SK-N-SH (cell line): ENCODE measurements around the gene ITSN1. TPM values are rescaled to one million over a fixed set of nuclear protein-coding genes. Genes with fewer than 3 reads are reported as not detected.

Experiments used
- CTCF ChIA-PET: fragments of 300-600, 350-600 bp; formaldehyde crosslinking; extraction: SDS; loops from one replicate; lab custom pipeline; 2021; lab: Yijun Ruan, JAX
- POLR2A ChIA-PET: fragments of 350-600 bp; sonication (Branson Sonifier 250); formaldehyde crosslinking; extraction: SDS; loops from one replicate; lab custom pipeline; 2020; ENCODE audit warnings: antibody characterized with exemption, inconsistent platforms; lab: Yijun Ruan, JAX
- DNase-seq: peaks from one replicate; pipeline ENCODE4 v3.0.0; 2012
- H2AFZ ChIP-seq: fragments of 200-600 bp; sonication (generic); 2 replicates; pipeline ENCODE4 v1.8.1; 2016; ENCODE audit warnings: antibody characterized with exemption, mild to moderate bottlenecking, low read depth
- H3F3A ChIP-seq: fragments of 200-600 bp; sonication (generic); replicated peaks from 2 replicates; pipeline ENCODE3; 2016; ENCODE audit warnings: antibody characterized with exemption, mild to moderate bottlenecking; ENCODE audit not compliant: insufficient read depth
- H3K27ac ChIP-seq, 2 experiments: fragments of 200-500 bp in 1 of 2; fragments of 200-600 bp in 1 of 2; sonication (Bioruptor generic) in 1 of 2; sonication (generic), shearing (Covaris generic) in 1 of 2; 2 replicates each; pipeline versions ENCODE4 v1.5.1 to v1.6.1; 2014 to 2016; ENCODE audit warnings: low read depth in 2 of 2, inconsistent platforms in 1 of 2, low read length in 1 of 2, mild to moderate bottlenecking in 1 of 2, mixed read lengths in 1 of 2
- H3K27me3 ChIP-seq: fragments of 200-600 bp; sonication (generic), shearing (Covaris generic); 2 replicates; pipeline ENCODE4 v1.6.1; 2016; ENCODE audit warnings: mixed run types; ENCODE audit not compliant: insufficient read depth
- H3K36me3 ChIP-seq, 2 experiments: fragments of 200-500 bp in 1 of 2; fragments of 200-600 bp in 1 of 2; sonication (Bioruptor generic) in 1 of 2; sonication (generic) in 1 of 2; replicated peaks in 1 of 2; 2 replicates each; pipeline versions ENCODE3 to v1.5.1; 2014 to 2016; ENCODE audit warnings: low read length in 1 of 2, mild to moderate bottlenecking in 1 of 2; ENCODE audit not compliant: insufficient read depth in 2 of 2, control insufficient read depth in 1 of 2
- H3K4me1 ChIP-seq, 2 experiments: fragments of 200-500 bp in 1 of 2; fragments of 200-600 bp in 1 of 2; sonication (Bioruptor generic) in 1 of 2; sonication (generic), shearing (Covaris generic) in 1 of 2; 2 replicates each; pipeline versions ENCODE4 v1.5.1 to v1.6.1; 2014 to 2016; ENCODE audit warnings: low read depth in 1 of 2, low read length in 1 of 2, mixed run types in 1 of 2; ENCODE audit not compliant: insufficient read depth in 2 of 2, control insufficient read depth in 1 of 2
- H3K4me2 ChIP-seq: fragments of 200-600 bp; sonication (generic), shearing (Covaris generic); 2 replicates; pipeline ENCODE4 v1.6.1; 2017; ENCODE audit warnings: mixed run types
- H3K4me3 ChIP-seq, 2 experiments: fragments of 200-500 bp in 1 of 2; fragments of 200-600 bp in 1 of 2; sonication (Bioruptor generic) in 1 of 2; sonication (generic), shearing (Covaris generic) in 1 of 2; 2 replicates each; pipeline versions ENCODE4 v1.5.1 to v1.8.1; 2014 to 2016; ENCODE audit warnings: low read depth in 2 of 2, inconsistent platforms in 1 of 2, low read length in 1 of 2, mild to moderate bottlenecking in 1 of 2, mixed read lengths in 1 of 2, moderate library complexity in 1 of 2
- H3K79me2 ChIP-seq: fragments of 200-600 bp; sonication (generic); 2 replicates; pipeline ENCODE4 v1.8.1; 2017; ENCODE audit warnings: mild to moderate bottlenecking; ENCODE audit not compliant: insufficient read depth
- H3K9ac ChIP-seq: fragments of 200-600 bp; sonication (generic); 2 replicates; pipeline ENCODE4 v1.6.1; 2017; ENCODE audit warnings: mixed run types
- H3K9me2 ChIP-seq: fragments of 200-600 bp; sonication (generic); 2 replicates; pipeline ENCODE4 v1.6.1; 2017; ENCODE audit warnings: mixed run types
- H3K9me3 ChIP-seq: fragments of 200-600 bp; sonication (generic); 2 replicates; pipeline ENCODE4 v1.6.1; 2017; ENCODE audit warnings: mixed run types, mild to moderate bottlenecking, moderate library complexity
- H4K20me1 ChIP-seq: fragments of 200-600 bp; sonication (generic); 2 replicates; pipeline ENCODE4 v1.6.1; 2017; ENCODE audit warnings: mild to moderate bottlenecking, mixed run types; ENCODE audit not compliant: insufficient read depth
- ELF1 ChIP-seq: IDR thresholded peaks from 2 replicates; pipeline ENCODE4 v1.4.0; 2012
- EP300 ChIP-seq, 2 experiments: IDR thresholded peaks; 2 replicates each; pipeline versions ENCODE4 v1.4.0 to v1.6.1; 2012; ENCODE audit warnings: borderline replicate concordance in 1 of 2, low read depth in 1 of 2, low read length in 1 of 2
- EZH2phosphoT487 ChIP-seq: fragments of 200-600 bp; sonication (generic); IDR thresholded peaks from 2 replicates; pipeline ENCODE4 v1.6.1; 2017; ENCODE audit warnings: low read depth, mixed run types, mild to moderate bottlenecking, antibody characterized with exemption, moderate library complexity, borderline replicate concordance
- FOXJ3 ChIP-seq: sonication (generic); formaldehyde crosslinking; IDR thresholded peaks from 2 replicates; pipeline ENCODE4 v1.5.1; 2020; ENCODE audit warnings: mild to moderate bottlenecking, missing genetic modification reagents
- FOXM1 ChIP-seq: IDR thresholded peaks from 2 replicates; pipeline ENCODE4 v1.4.0; 2012; ENCODE audit warnings: low read depth, mild to moderate bottlenecking
- GABPA ChIP-seq: IDR thresholded peaks from 2 replicates; pipeline ENCODE4 v1.4.0; 2012; ENCODE audit warnings: low read depth, mild to moderate bottlenecking
- GATA2 ChIP-seq: sonication (generic); formaldehyde crosslinking; IDR thresholded peaks from 2 replicates; pipeline ENCODE4 v1.5.0; 2020; ENCODE audit warnings: mild to moderate bottlenecking, missing genetic modification reagents
- MEF2A ChIP-seq: IDR thresholded peaks from 2 replicates; pipeline ENCODE4 v1.4.0; 2012; ENCODE audit warnings: low read depth, borderline replicate concordance
- MXI1 ChIP-seq: IDR thresholded peaks from 2 replicates; pipeline ENCODE4 v1.6.1; 2012; ENCODE audit warnings: mild to moderate bottlenecking, low read depth, low read length, improper control_type of control experiment
- NRF1 ChIP-seq: IDR thresholded peaks from 2 replicates; pipeline ENCODE4 v1.6.1; 2012; ENCODE audit warnings: low read depth, mild to moderate bottlenecking, low read length
- RAD21 ChIP-seq: IDR thresholded peaks from 2 replicates; pipeline ENCODE4 v1.6.1; 2012; ENCODE audit warnings: mild to moderate bottlenecking, low read length
- RCOR1 ChIP-seq: fragments of 150-350 bp; IDR thresholded peaks from 2 replicates; pipeline ENCODE4 v1.6.1; 2017; ENCODE audit warnings: antibody characterized with exemption, low read length
- RXRA ChIP-seq: IDR thresholded peaks from 2 replicates; pipeline ENCODE4 v1.4.0; 2012; ENCODE audit warnings: low read depth, mild to moderate bottlenecking, borderline replicate concordance
- SIN3A ChIP-seq: IDR thresholded peaks from 2 replicates; pipeline ENCODE4 v1.6.1; 2012; ENCODE audit warnings: low read depth, mild to moderate bottlenecking, low read length, moderate library complexity, borderline replicate concordance
- TAF1 ChIP-seq: IDR thresholded peaks from 2 replicates; pipeline ENCODE4 v1.6.1; 2012; ENCODE audit warnings: low read depth, mild to moderate bottlenecking, low read length, moderate library complexity, borderline replicate concordance
- TCF12 ChIP-seq: IDR thresholded peaks from 2 replicates; pipeline ENCODE4 v1.4.0; 2012
- TEAD4 ChIP-seq: IDR thresholded peaks from 2 replicates; pipeline ENCODE4 v1.4.0; 2012; ENCODE audit warnings: mild to moderate bottlenecking, borderline replicate concordance; ENCODE audit not compliant: insufficient read depth
- YY1 ChIP-seq: IDR thresholded peaks from 2 replicates; pipeline ENCODE4 v1.4.0; 2012; ENCODE audit warnings: low read depth, mild to moderate bottlenecking
- WGBS: methylation state at CpG from one replicate; pipeline ENCODE4 v1.1.6; 2017; ENCODE audit warnings: low lambda C conversion rate; 5-methylcytosine and 5-hydroxymethylcytosine counted together
- polyA plus RNA-seq, 3 experiments: library from polyadenylated mRNA; depleted of rRNA; stranded (reverse); fragments of >200 nt; gene quantifications; 2 replicates each; pipeline ENCODE4 v1.2.3, GENCODE V29; 2012
- TF ChIP-seq, protein P1 (sequence below): fragments of 150-350 bp; IDR thresholded peaks from 2 replicates; pipeline ENCODE4 v1.6.1; 2017; ENCODE audit warnings: antibody characterized with exemption, low read length, low read depth, borderline replicate concordance
- TF ChIP-seq, protein P2 (sequence below): IDR thresholded peaks from 2 replicates; pipeline ENCODE4 v1.4.0; 2012; ENCODE audit warnings: low read depth, borderline replicate concordance
- TF ChIP-seq, protein P3 (sequence below): fragments of 150-350 bp; IDR thresholded peaks from 2 replicates; pipeline ENCODE4 v1.6.1; 2016; ENCODE audit warnings: mild to moderate bottlenecking, low read depth, low read length
- TF ChIP-seq, protein P4 (sequence below): IDR thresholded peaks from 2 replicates; pipeline ENCODE4; 2012
- TF ChIP-seq, protein P5 (sequence below): IDR thresholded peaks from 2 replicates; pipeline ENCODE4 v1.4.0; 2012; ENCODE audit warnings: low read depth
- TF ChIP-seq, protein P6 (sequence below): IDR thresholded peaks from 2 replicates; pipeline ENCODE4 v1.6.1; 2012; ENCODE audit warnings: mild to moderate bottlenecking, low read depth, low read length, moderate library complexity

ITSN1 gene
- 27.8 and 31.3 TPM in 2 replicates for polyA plus RNA-seq (2012; rRNA removed)
- 23.7 and 30.2 TPM in 2 replicates for polyA plus RNA-seq (2012; cell fraction: cytosol; rRNA removed)
- 53.2 and 78.1 TPM in 2 replicates for polyA plus RNA-seq (2012; cell fraction: nucleus; rRNA removed)

DNA sequence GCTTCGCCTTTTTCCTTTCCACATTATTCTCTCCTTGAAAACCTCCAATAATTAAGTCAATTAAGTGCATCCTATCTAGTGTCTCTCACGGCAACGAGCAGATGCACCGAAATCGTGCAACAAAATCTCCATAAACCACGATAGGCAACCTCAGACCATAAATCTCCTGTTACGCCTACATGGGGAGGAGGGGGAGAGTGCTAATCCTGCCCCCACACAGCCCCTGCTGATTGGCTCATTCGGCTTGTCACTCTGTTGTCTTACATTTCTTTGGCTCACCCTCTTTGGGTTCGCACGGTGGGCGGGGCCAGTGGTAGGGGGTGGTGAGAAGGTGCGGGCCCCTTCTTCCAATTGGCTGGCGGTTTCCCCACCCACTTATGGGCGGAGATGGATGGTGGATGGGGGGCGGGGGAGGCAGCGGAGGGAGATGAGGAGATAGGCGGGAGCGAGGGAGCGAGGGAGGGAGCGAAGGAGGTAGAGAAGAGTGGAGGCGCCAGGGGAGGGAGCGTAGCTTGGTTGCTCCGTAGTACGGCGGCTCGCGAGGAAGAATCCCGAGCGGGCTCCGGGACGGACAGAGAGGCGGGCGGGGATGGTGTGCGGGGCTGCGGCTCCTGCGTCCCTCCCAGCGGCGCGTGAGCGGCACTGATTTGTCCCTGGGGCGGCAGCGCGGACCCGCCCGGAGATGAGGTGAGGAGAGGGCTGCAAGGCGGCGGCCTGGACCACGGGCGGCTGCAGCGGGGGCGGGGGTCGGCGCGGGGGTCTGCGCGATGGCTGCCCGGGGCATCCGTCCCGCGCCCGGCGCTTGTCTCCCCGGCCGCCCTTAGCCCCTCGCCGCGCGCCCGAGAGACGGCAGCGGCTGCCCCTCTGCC, at the start of gene ITSN1:
TSS of gene ITSN1 (plus strand) at position 475 of the 869 bp plus-strand sequence. CDS start 76,328 bp downstream, outside the sequence.
- WGBS, result 2% methylated on average over 41 of the region's 71 CpGs
- POLR2A ChIA-PET, result interaction anchor here (1.0 kb wide), 1 partner anchor 23 kb away, joined by 3 read pairs; no protein-coding TSS in a partner anchor
- no peaks in the 10 kb centered on the region for H3K9me3 ChIP-seq
- H3K4me1 ChIP-seq, result peaks cover 13 to 15% of the 10 kb centered on the region in 2 experiments
- peak within 1 kb of the TSS; percentile 87 to 98 for H3K27ac ChIP-seq
- H3K27me3 ChIP-seq, result no peaks in the 10 kb centered on the region
- H3K9me2 ChIP-seq, result no peaks in the 10 kb centered on the region
- CTCF ChIA-PET, result no interaction called here
- H3K36me3 ChIP-seq, result peaks cover 3 to 20% of the 10 kb centered on the region in 2 experiments
- H4K20me1 ChIP-seq, result peaks cover 23% of the 10 kb centered on the region; the same call in 1 of the 2 replicates
- peaks cover 85% of the 10 kb centered on the region for H3K79me2 ChIP-seq
- H2AFZ ChIP-seq, result peak within 1 kb of the TSS; percentile 77
- H3K4me3 ChIP-seq, result peak within 1 kb of the TSS; percentile 73 to 92
- DNase-seq, result peak; percentile 97
- H3F3A ChIP-seq, result no peaks in the 10 kb centered on the region
- peak within 1 kb of the TSS; percentile 80 for H3K4me2 ChIP-seq
- peak within 1 kb of the TSS; percentile 70 for H3K9ac ChIP-seq
- TF ChIP-seq GABPA (no peak; the same call in none of the 2 replicates), MXI1 (peak; percentile 31; the same call in 1 of the 2 replicates), MEF2A (no peak), FOXJ3 (CRISPR knock-in tag) (no peak), FOXM1 (no peak), RAD21 (no peak), TCF12 (no peak), ELF1 (peak; percentile 20), SIN3A (peak; percentile 84), NRF1 (no peak), TEAD4 (no peak), EP300 (IDR thresholded peaks at IDR 0.05; ENCODE audit: borderline replicate concordance in 1 of 2, low read depth in 1 of 2, low read length in 1 of 2) (no peak), TAF1 (peak; percentile 72; the same call in 1 of the 2 replicates), GATA2 (peak; percentile 96), RCOR1 (no peak), RXRA (no peak), YY1 (peak; percentile 29; the same call in 1 of the 2 replicates), EZH2phosphoT487 (no peak)
- TF ChIP-seq, protein P1, sequence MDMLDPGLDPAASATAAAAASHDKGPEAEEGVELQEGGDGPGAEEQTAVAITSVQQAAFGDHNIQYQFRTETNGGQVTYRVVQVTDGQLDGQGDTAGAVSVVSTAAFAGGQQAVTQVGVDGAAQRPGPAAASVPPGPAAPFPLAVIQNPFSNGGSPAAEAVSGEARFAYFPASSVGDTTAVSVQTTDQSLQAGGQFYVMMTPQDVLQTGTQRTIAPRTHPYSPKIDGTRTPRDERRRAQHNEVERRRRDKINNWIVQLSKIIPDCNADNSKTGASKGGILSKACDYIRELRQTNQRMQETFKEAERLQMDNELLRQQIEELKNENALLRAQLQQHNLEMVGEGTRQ, result no peak
- TF ChIP-seq, protein P2, sequence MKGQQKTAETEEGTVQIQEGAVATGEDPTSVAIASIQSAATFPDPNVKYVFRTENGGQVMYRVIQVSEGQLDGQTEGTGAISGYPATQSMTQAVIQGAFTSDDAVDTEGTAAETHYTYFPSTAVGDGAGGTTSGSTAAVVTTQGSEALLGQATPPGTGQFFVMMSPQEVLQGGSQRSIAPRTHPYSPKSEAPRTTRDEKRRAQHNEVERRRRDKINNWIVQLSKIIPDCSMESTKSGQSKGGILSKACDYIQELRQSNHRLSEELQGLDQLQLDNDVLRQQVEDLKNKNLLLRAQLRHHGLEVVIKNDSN, result no peak
- TF ChIP-seq, protein P3, sequence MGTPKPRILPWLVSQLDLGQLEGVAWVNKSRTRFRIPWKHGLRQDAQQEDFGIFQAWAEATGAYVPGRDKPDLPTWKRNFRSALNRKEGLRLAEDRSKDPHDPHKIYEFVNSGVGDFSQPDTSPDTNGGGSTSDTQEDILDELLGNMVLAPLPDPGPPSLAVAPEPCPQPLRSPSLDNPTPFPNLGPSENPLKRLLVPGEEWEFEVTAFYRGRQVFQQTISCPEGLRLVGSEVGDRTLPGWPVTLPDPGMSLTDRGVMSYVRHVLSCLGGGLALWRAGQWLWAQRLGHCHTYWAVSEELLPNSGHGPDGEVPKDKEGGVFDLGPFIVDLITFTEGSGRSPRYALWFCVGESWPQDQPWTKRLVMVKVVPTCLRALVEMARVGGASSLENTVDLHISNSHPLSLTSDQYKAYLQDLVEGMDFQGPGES, result peak; percentile 51; the same call in 1 of the 2 replicates
- TF ChIP-seq, protein P4, sequence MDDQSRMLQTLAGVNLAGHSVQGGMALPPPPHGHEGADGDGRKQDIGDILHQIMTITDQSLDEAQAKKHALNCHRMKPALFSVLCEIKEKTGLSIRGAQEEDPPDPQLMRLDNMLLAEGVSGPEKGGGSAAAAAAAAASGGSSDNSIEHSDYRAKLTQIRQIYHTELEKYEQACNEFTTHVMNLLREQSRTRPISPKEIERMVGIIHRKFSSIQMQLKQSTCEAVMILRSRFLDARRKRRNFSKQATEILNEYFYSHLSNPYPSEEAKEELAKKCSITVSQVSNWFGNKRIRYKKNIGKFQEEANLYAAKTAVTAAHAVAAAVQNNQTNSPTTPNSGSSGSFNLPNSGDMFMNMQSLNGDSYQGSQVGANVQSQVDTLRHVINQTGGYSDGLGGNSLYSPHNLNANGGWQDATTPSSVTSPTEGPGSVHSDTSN, result peak; percentile 97
- TF ChIP-seq, protein P5, sequence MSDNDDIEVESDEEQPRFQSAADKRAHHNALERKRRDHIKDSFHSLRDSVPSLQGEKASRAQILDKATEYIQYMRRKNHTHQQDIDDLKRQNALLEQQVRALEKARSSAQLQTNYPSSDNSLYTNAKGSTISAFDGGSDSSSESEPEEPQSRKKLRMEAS, result peak; percentile 53; the same call in 1 of the 2 replicates
- TF ChIP-seq, protein P6, sequence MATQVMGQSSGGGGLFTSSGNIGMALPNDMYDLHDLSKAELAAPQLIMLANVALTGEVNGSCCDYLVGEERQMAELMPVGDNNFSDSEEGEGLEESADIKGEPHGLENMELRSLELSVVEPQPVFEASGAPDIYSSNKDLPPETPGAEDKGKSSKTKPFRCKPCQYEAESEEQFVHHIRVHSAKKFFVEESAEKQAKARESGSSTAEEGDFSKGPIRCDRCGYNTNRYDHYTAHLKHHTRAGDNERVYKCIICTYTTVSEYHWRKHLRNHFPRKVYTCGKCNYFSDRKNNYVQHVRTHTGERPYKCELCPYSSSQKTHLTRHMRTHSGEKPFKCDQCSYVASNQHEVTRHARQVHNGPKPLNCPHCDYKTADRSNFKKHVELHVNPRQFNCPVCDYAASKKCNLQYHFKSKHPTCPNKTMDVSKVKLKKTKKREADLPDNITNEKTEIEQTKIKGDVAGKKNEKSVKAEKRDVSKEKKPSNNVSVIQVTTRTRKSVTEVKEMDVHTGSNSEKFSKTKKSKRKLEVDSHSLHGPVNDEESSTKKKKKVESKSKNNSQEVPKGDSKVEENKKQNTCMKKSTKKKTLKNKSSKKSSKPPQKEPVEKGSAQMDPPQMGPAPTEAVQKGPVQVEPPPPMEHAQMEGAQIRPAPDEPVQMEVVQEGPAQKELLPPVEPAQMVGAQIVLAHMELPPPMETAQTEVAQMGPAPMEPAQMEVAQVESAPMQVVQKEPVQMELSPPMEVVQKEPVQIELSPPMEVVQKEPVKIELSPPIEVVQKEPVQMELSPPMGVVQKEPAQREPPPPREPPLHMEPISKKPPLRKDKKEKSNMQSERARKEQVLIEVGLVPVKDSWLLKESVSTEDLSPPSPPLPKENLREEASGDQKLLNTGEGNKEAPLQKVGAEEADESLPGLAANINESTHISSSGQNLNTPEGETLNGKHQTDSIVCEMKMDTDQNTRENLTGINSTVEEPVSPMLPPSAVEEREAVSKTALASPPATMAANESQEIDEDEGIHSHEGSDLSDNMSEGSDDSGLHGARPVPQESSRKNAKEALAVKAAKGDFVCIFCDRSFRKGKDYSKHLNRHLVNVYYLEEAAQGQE, result no peak
